GM21723 (cell line): ENCODE measurements around the gene SNRNP70.

Experiments
- ATAC-seq: cut with Tn5 transposase; IDR thresholded peaks from one replicate; pipeline ENCODE4 v1.9.1; 2021; ENCODE audit warnings: mild to moderate bottlenecking, moderate library complexity; ENCODE audit not compliant: unreplicated experiment

The SNRNP70 gene

DNA sequence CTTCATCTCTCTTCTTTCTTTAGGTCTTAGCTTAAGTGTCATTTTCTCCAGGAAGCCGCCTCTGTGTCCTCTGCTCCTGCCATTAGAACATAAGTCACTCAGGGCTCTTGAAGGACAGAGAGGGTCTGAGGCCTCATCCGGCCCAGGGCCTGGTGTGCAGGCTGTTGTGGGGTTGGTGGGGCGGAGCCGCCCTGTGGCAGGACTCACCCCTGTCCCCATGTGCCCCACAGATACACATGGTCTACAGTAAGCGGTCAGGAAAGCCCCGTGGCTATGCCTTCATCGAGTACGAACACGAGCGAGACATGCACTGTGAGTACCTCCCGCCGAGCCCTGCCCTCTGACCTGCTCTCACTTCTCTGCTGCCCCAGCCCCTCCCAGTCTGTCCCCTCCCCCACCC, 15.9 kb downstream of the SNRNP70 start:
- ATAC-seq, result no peak

DNA sequence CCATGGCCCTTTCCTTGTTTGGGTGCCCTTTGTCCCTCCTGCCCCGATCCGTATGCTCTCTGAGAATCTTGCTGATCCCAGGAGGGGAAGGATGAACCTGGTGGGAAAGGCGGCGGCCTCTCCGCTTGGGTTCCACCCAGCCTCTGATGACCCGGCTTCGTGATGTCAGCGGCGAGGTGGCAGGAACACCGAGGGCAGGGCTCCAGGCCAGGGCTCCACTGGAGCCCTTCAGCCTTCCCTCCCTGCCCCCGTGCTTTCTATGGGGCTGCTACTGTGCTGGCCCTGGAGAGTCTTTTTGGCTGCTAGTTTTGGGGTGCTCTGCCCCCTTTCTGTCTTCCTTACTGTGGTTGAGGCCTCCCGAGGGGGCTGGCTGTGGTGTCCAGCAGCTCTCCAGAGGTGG, 17.1 kb downstream of the SNRNP70 start:
- ATAC-seq, result no peak

DNA sequence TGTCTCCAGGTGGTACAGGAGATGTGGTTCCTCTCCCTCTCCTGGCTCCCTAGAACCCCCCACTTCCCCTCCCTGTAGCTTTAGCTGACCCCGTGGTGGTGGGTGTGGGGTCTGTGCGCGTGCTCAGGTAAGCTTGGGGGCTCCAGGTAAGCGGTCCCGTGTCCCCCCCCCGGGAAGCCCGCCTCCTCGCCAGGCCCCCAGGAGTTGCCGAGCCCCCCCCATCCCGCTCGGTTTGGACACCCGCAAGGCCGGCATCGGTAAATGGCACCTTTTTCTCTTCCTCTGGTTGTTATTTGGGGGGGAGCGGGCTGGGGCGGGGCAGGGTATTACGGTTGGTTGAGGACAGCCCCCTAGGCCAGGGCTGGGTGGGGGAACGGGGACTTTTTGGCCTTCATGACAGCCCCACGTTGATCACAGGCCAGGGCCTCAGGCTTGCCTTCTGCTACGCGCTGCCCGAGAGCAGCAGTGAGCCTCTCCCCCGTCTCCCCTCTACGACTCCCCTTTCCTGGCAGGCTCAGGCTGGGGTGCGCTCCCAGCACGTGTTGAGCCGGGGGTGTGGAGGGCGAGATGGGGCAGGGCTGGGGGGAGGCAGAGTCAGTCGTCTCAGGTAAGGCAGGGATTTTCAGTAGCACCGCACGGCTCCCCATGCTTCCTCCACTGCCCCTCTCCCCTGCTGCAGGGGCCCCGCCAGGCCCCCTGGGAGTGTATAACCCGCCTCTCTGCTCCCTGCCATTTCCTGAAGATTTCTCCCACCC, 18.3 kb downstream of the SNRNP70 start:
- ATAC-seq, result no peak

DNA sequence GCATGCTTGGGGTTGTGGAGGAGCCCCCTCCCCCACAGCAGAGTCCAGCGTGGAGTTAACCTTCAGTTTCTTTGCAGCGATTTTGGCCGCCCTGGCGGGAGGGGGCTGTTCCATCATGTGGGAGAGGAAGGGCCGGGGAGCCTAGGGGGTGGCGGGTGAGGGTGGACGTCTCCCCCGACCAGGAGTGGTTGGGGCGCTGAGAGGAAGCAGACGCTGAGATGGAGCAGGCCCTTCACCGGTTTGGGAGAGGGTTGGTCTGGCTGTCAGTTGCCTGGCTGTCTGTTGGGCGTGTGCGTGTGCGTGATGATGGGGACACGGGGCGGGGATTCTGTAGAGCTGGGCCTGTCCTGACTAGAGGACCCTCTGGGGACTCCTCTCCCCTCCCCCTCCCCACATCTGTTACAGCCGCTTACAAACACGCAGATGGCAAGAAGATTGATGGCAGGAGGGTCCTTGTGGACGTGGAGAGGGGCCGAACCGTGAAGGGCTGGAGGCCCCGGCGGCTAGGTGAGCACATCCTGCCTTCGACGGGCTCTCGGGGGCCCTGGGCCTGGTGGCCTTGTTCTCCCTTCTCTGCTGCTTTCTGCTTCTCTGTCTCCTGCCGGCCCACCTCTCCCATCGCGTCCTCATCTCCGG, 19.1 kb downstream of the SNRNP70 start:
- no peak for ATAC-seq

DNA sequence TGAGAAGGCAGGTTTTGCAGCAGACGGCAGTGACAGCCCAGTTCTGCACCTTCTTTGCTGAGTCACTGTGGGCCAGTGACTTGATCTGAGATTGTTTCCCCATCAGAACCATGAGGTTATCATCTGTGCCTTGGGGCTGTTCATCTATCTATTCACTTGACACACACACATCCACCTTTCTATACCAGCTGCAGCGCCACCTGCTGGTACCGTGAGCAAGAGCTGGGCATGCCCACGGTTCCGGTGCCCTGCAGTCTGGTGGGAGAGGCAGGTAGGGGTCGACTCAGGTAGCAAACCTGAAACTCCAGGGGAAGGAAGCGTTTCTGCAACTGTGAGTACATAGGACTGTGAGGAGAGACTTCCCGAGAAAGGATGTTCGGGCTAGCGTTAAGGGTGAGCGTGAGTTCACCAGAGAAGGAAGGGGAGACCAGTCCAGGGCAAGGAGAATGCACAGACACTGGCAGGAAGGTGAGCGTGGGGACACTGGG, 21.4 kb downstream of the SNRNP70 start:
- ATAC-seq, result no peak

DNA sequence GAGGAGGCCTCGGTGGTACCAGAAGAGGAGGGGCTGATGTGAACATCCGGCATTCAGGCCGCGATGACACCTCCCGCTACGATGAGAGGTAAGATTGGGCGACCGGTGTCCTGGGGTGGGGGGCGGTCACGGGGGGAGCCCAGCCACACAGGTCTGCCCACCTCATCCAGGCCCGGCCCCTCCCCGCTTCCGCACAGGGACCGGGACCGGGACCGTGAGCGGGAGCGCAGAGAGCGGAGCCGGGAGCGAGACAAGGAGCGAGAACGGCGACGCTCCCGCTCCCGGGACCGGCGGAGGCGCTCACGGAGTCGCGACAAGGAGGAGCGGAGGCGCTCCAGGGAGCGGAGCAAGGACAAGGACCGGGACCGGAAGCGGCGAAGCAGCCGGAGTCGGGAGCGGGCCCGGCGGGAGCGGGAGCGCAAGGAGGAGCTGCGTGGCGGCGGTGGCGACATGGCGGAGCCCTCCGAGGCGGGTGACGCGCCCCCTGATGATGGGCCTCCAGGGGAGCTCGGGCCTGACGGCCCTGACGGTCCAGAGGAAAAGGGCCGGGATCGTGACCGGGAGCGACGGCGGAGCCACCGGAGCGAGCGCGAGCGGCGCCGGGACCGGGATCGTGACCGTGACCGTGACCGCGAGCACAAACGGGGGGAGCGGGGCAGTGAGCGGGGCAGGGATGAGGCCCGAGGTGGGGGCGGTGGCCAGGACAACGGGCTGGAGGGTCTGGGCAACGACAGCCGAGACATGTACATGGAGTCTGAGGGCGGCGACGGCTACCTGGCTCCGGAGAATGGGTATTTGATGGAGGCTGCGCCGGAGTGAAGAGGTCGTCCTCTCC, 22.6 kb downstream of the SNRNP70 start:
- no peak for ATAC-seq

DNA sequence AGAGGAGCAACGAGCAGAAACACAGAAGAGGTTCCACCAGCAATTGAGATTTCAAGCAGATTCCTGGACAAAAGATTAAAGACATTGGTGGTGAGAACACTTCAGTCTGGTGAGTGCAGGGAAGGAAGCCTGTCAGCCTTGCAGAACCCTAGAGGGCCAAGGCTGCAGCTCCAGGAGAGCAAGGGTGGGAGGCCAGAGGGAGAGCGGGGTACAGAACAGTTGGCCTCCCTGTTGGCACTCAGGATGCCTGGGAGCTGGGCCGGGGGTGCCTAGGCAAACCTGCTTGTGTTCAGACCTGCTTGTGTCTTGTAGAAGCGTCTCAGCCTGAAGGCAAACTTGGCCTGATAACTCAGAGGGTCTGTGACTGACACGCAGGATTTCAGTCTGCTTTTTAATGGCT, 23.8 kb downstream of the SNRNP70 start:
- no peak for ATAC-seq

DNA sequence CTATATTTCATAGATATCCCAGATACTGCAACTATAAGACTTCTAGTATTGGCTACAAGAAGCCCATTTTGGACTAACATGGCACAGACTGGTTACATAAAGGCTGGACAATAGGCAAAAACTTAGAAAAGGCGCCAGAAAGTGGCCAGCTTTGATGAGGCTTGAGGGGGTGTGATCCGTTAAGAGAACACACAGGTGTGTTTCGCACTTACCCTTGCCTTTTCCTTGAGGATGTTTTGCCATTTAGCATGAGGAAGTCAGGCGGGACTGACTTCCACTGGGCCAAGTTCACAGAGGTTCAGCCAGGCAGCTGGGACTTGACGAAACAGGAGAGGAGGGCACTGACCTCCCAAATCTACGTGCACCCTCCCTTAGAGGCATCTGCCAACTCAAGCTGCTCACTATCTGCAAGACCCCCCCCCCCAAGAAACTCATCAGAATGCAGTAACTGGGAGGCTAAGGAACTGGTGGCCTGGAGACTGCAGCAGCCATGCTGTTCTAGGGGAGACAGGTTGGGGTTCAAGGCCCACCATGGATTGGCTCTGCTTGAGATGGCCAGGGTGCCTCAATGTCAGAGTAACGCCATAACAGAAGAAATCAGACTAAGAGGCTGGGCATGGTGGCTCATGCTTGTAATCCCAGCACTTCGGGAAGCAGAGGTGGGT, 24.4 kb downstream of the SNRNP70 start:
- no peak for ATAC-seq

DNA sequence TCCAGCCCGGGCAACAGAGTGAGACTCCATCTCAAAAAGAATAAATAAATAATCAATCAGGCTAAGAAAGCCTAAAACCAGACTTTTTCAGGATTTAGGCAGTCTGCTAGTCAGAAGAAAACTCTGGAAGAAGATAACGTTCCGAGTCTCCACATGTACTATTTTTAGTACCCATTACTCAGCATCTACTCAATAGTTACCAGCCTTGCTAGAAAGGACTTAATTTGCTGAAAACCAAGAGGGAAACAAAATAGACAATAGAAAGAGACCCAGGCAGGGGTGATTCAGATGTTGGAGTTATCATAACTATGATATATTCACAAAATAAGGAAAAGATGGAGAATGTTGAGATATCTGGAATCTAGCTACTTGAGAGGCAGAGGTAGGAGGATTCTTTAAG, 25.3 kb downstream of the SNRNP70 start:
- no peak for ATAC-seq

DNA sequence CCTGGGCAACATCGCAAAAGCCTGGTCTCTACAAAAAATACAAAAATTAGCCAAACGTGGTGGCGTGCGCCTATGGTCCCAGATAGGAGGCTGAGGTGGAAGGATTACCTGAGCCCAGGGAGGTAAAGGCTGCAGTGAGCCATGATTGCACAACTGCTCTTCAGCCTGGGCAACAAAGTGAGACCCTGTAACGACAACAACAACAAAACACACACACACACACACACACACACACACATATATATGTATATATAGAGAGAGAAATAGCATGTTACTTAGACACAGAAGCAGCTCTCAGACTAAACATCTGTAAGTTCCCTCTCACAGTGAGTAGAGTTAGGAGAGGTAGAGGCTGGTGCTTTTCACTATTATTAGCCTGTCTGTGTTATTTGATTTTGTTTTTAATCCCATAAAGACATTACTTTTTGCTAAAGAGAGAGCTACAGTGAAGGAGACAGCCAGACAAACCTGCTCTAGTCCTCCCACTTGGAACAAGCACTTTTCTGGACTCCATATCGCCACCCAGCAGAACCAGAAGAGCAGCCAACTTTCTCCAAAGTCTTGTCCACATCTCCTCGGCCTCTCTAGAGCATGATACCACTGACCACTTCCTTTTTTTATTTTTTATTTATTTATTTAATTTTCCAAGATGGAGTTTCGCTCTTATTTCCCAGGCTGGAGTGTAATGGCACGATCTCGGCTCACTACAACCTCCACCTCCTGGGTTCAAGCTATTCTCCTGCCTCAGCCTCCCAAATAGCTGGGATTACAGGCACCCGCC, 26.2 kb downstream of the SNRNP70 start:
- ATAC-seq, result no peak

DNA sequence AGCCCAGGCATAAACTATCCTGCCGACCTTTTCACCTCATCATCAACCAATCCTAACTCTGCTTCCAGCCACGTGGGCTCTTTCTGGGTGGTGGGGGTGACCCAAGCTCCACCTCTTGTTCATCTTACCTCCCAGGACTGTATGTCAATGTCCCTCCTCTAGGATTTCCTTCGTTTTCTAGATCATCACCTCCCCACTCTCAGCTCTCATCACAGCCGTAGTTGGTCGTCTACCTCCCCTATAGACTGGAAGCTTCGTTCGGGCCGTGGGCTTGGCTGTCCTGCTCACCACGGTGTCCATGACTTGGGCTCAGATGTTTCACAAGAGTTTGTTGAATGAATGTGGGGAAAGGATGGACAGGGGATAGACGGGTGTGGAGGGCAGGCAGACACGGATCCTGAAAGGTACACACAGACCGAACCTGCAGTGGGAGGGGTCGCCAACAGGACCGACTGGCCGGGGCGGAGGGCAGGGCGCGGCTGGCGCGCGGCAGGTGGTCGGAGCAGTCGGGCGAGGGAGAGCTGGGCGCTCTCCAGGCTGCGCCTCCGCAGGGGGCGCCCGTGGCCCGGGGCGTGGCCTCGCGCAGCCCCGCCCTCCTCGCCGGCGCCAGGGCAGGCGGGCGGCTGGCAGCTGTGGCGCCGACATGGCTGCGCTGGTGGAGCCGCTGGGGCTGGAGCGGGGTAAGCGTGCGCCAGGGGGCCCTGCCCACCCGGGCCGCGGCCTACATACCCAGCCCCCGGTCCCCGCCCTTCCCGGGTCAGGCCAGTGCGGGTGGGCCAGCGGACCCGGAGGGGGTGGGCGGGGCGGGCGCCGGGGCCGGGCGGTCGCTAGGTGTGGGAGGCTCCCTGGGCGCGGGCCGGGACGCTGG, 28.7 kb downstream of the SNRNP70 start, which contains the start of gene LIN7B:
Gene LIN7B, plus strand, starts transcription at position 609 of the 868 bp plus-strand sequence. Its CDS starts 35 bp downstream, at position 644.
- ATAC-seq, result peak; percentile 45

DNA sequence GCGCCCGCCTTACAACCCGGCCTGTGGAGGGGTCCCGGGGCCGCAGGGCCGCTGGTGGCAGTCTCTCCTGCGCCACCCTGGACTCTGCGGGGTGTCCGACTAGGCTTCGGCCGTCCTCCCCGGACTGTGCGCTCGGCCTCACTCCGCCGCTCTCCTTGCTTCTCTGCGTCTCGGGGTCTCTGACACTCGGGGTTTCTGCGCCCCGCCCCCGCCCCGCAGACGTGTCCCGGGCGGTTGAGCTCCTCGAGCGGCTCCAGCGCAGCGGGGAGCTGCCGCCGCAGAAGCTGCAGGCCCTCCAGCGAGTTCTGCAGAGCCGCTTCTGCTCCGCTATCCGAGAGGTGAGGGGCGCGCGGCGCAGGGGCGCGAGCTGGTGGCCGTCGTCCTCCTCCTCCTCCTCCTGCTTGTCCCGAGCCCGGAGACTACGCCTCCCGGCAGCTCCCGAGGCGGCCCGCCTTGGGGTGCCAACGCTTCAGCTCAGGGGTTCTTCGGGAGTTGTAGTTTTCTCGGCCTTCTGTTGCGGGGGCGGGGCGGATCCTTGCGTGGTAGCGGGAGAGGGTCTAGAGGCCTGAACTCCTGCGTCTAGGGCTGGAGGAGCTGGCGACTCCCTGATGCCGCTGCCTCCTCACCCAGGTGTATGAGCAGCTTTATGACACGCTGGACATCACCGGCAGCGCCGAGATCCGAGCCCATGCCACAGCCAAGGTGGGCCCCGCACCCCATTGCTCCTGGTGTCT, 29.5 kb downstream of the SNRNP70 start:
- ATAC-seq, result no peak

DNA sequence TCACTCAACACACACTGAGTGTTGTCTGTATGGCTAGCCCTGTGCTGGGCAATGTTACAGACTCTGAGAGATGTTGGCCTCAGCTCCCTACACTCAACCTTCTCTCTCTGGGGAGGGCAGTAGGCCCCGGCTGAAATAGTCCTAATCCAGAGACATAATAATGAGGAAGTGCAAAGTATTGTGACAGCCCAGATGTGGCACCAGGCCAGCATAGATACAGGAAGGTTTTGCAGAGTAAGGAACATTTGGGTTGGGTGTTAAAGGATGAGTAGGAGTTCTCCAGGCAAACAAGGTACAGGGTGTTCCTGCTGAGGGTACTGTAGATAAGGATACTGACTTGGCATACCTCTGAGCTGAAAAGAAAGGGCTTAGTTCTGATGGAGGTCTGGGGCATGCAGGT, 31.3 kb downstream of the SNRNP70 start:
- no peak for ATAC-seq

DNA sequence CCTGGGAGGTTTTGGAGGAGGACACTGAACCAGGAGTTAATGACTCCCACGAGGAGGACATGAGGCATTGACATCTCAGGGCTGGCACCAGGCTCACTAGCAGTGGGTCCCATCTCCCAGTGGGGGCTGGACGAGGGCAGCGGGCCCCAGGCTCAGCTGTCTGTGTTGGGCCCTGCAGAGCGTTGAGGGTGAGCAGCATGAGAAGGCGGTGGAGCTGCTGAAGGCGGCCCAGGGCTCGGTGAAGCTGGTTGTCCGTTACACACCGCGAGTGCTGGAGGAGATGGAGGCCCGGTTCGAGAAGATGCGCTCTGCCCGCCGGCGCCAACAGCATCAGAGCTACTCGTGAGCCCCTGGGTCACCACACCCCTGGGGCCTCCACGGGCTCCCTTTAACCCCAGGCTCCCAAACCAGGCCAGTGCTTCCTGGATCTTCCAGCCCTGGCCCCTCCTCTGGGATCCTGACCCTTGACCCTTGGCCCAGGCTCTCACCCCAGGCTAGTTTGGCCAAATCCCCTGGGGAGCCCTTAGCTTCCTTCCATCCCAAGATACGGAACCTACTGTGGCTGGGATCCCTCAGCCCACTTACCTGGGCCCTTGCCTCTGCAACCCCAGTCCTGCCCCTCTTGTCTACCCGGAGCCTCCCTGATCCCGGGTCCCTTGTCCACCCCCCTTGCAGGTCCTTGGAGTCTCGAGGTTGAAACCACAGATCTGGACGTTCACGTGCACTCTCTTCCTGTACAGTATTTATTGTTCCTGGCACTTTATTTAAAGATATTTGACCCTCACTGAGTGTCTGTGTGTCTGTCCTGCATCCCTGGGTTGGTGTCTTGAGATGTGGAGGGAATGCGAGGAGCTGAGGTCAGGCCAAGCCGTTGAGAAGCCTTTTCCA, 32.7 kb downstream of the SNRNP70 start:
- no peak for ATAC-seq

DNA sequence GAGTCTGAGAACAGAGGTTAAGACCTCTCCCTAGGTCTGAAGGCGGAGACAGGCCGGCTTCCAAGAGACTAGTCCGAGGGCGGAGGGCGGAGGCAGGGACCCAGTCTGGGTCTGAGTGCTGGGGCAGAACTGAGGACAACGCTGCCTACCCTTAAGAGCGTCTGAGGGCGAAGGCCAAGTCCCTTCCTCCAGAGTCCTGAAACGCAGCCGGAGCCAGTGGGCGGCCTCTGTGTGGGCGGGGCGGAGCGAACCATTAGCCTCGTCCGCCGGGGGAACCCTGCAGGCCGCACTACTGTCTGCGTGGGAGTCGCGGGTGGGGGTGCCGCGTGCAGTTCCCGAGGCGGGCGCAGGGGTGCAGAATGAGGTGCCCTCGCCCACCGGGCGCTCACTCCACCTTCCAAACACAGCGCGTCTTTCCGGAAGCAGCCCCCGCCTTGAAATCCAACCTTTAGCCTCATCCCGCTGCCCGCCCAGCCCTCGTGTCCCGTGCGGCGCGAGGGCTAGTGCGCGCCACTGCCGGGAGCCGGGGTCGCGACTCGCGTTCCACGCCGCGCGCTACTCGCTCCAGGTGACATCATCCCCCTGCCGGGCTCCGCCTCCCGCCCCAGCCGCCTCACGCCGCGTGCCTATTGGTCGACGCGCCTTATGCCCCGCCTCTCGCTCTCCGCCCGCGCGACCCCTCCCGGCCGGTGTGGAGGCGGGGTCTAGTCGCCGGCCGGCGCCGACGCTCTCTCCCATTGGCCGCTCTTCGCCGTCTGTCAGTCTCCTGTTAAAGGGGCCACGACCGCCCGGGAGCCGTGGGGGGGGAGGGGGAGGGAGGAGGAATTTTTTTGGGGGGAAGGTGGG, 33.5 kb downstream of the SNRNP70 start, which contains the start of gene C19orf73:
Gene C19orf73, minus strand, starts transcription at position 579 of the 846 bp plus-strand sequence. Its CDS starts 121 bp downstream, at position 458.
- peak; percentile 71 for ATAC-seq
